ENCODE results near the gene RTN1. TPM values are rescaled to one million over a fixed set of nuclear protein-coding genes. Genes with fewer than 3 reads are reported as not detected.
A peak's percentile ranks its signal among the peaks of the same experiment; 100 is the strongest.

Gene RTN1
- total RNA-seq, 4 donors from 2014 or later: 5.0 to 7.0 (median 5.7) TPM

DNA sequence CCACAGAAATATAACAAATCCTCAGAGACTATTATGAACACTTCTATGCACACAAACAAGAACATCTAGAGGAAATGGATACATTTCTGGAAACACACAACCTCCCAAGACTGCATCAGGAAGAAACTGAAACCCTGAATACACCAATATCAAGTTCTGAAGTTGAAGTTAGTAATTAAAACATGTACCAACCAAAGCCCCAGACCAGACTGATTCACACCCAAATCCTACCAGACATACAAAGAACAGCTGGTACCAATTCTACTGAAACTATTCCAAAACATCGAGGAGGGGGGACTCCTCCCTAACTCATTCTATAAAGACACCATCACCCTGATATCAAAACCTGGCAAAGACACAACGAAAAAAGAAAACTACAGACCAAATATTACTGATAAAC lies 179.3 kb downstream of the RTN1 start:
- H3K4me3 ChIP-seq: no peak overlapping the region
- H3K27me3 ChIP-seq: no peaks in the 10 kb centered on the region
- DNase-seq: no peak
- H3K9me3 ChIP-seq: no peaks in the 10 kb centered on the region
- TF ChIP-seq POLR2A (IDR thresholded peaks at IDR 0.05): no peak
- H3K27ac ChIP-seq: no peak overlapping the region
- H3K4me1 ChIP-seq: no peaks in the 10 kb centered on the region
- no peaks in the 10 kb centered on the region for H3K36me3 ChIP-seq

DNA sequence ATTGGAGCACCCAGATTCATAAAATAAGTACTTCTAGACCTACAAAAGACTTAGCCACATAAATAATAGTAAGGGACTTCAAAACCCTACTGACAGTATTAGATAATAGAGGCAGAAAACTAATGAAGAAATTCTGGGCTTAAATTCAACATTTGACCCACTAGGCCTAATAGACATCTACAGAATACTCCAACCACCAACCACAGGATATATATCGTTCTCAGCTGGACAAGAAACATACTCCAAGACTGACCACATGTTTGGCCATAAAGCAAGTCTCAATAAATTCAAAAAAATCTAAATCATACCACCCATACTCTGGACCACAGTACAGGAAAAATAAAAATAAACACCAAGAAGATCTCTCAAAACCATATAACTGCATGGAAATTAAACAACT lies 180.2 kb downstream of the RTN1 start:
- DNase-seq: no peak
- no peak for TF ChIP-seq POLR2A (IDR thresholded peaks at IDR 0.05)
- TF ChIP-seq, protein P1, sequence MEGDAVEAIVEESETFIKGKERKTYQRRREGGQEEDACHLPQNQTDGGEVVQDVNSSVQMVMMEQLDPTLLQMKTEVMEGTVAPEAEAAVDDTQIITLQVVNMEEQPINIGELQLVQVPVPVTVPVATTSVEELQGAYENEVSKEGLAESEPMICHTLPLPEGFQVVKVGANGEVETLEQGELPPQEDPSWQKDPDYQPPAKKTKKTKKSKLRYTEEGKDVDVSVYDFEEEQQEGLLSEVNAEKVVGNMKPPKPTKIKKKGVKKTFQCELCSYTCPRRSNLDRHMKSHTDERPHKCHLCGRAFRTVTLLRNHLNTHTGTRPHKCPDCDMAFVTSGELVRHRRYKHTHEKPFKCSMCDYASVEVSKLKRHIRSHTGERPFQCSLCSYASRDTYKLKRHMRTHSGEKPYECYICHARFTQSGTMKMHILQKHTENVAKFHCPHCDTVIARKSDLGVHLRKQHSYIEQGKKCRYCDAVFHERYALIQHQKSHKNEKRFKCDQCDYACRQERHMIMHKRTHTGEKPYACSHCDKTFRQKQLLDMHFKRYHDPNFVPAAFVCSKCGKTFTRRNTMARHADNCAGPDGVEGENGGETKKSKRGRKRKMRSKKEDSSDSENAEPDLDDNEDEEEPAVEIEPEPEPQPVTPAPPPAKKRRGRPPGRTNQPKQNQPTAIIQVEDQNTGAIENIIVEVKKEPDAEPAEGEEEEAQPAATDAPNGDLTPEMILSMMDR (IDR thresholded peaks at IDR 0.05): no peak

DNA sequence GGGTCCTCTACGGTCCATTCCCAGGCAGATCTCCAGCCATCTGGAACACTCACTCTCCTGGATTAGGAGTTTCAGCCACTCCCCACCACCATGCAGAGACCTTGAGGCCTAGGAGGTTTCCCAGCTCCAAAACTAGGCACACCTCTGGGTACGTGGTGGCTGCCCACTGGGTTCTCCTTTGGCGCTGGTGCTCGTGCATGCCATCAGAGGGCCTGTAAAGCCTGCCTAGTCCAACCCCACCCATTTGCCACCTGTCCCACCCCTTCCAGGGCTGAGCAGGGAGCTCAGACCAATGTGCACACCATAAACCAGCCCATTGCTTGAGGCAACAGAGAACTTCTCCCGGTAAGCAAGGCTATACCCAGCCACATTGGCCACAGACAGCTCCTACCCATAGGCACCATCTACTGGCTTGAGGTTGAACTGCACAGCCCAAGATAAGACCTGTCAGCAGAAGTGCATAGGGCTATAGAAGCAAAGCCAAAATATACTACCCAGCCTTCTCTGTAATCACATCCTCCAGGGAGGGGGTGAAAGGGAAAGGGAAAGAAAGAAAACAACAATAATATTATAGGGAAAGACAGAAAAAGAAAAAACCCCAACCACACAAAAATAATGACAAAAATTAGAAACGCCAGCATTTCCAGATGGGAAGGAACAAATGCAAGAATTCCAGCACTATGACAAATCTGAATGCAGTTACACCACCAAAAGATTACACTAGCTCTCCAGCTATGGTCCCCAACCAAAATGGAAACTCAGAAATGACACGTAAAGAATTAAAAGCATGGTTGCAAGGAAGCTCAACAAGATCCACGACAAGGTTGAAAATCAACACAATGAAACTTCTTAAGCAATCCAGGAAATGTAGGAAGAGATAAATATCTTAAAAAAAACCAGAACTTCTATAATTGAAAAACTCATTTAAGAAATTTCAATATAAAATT lies 182.1 kb downstream of the RTN1 start:
- H3K4me1 ChIP-seq: no peaks in the 10 kb centered on the region
- no peak overlapping the region for H3K27ac ChIP-seq
- H3K27me3 ChIP-seq: no peaks in the 10 kb centered on the region
- peak in 2 of 3 donors; percentile 48 to 74 for DNase-seq
- H3K36me3 ChIP-seq: no peaks in the 10 kb centered on the region
- TF ChIP-seq, protein P1 (IDR thresholded peaks at IDR 0.05): peak in 4 of 6 experiments; percentile 42 to 75 (median 70)
- no peak for TF ChIP-seq POLR2A (IDR thresholded peaks at IDR 0.05)
- H3K9me3 ChIP-seq: no peaks in the 10 kb centered on the region
- no peak overlapping the region for H3K4me3 ChIP-seq

More for the DNA sequence above, 180.2 kb downstream of the RTN1 start:
- no peaks in the 10 kb centered on the region for H3K4me1 ChIP-seq
- no peaks in the 10 kb centered on the region for H3K36me3 ChIP-seq
- no peak overlapping the region for H3K27ac ChIP-seq
- H3K4me3 ChIP-seq: no peak overlapping the region
- H3K9me3 ChIP-seq: no peaks in the 10 kb centered on the region
- H3K27me3 ChIP-seq: no peaks in the 10 kb centered on the region

DNA sequence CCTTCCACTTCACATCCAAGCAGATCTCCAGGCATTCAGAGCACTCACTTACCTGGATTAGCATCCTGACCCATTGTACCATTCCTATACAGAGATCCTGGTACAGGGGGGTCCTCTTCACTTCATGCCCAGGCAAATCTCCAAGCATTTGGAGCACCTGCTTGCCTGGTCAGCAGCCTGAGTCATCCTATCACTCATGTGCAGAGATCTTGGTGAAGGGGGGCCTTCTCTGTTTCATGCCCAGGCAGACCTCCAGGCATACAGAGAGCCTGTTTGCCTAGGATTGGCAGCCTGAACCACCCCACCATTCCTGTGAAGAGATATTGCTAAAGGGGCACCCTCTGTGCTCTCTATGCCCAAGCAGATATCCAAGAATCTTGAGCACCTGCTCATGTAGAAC lies 182.9 kb downstream of the RTN1 start:
- no peaks in the 10 kb centered on the region for H3K9me3 ChIP-seq
- no peaks in the 10 kb centered on the region for H3K4me1 ChIP-seq
- TF ChIP-seq POLR2A (IDR thresholded peaks at IDR 0.05): no peak
- TF ChIP-seq, protein P1 (IDR thresholded peaks at IDR 0.05): no peak
- H3K27ac ChIP-seq: no peak overlapping the region
- no peaks in the 10 kb centered on the region for H3K36me3 ChIP-seq
- no peaks in the 10 kb centered on the region for H3K27me3 ChIP-seq
- no peak for DNase-seq
- H3K4me3 ChIP-seq: no peak overlapping the region

DNA sequence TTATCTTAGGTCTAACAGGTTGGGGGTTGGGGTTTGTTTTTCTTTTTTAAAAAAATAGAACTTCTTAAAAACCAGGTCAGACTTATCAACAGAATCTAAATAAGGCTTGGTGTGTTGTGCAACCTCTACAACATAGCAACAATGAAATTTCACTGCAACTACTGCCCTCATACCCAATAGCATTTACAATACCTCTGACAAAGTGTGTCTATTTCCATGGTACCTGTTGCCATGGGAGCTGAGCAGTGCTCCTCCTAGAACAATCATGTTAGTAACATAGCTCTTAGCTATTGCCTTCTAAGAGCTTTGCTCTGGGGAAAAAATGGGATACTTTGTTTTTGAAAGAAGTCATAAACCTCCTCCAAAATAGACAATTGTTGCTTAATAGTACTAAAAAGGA lies 190.7 kb downstream of the RTN1 start:
- no peak for DNase-seq
- H3K36me3 ChIP-seq: no peaks in the 10 kb centered on the region
- no peaks in the 10 kb centered on the region for H3K27me3 ChIP-seq
- H3K4me3 ChIP-seq: no peak overlapping the region
- no peaks in the 10 kb centered on the region for H3K9me3 ChIP-seq
- H3K4me1 ChIP-seq: no peaks in the 10 kb centered on the region
- TF ChIP-seq, protein P1 (IDR thresholded peaks at IDR 0.05): no peak
- TF ChIP-seq POLR2A (IDR thresholded peaks at IDR 0.05): no peak
- no peak overlapping the region for H3K27ac ChIP-seq

DNA sequence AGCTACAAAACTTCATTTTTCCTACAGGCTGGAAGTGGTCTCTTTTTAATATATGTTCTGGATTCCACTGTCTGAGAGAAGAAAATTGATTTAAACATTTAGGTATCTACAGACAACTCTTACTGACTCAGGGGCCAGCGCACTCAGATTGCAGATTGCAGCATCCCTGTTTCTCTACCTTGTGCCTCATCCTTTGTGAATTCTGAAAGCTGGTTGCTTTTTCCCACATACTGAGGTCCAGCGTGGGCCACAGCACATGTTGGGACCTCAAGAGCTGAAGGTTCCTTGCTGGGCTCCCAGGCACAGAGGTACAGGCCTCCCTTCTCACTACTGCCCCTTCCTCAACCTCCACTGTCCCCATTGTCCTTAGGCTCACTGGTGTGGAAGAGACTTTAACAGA lies 192.2 kb downstream of the RTN1 start:
- TF ChIP-seq POLR2A (IDR thresholded peaks at IDR 0.05): no peak
- TF ChIP-seq, protein P1 (IDR thresholded peaks at IDR 0.05): no peak
- no peak overlapping the region for H3K27ac ChIP-seq
- H3K9me3 ChIP-seq: no peaks in the 10 kb centered on the region
- H3K4me3 ChIP-seq: no peak overlapping the region
- H3K36me3 ChIP-seq: no peaks in the 10 kb centered on the region
- H3K4me1 ChIP-seq: no peaks in the 10 kb centered on the region
- no peak for DNase-seq
- H3K27me3 ChIP-seq: no peaks in the 10 kb centered on the region

All from Peyer's patch (tissue), 4 donors.